DND-41 (cell line): ENCODE measurements around the gene TEAD1.

ENCODE experiments used
- ATAC-seq: fragments of 200-7000 bp; cut with Tn5 transposase; 3 replicates; pipeline ENCODE4 v1.9.1; 2021; ENCODE audit warnings: low read depth; ENCODE audit not compliant: insufficient read depth
- DNase-seq: peaks from one replicate; pipeline ENCODE4 v3.0.0-alpha.2; 2020
- H2AFZ ChIP-seq: 2 replicates; pipeline ENCODE4 v1.6.0; 2012; ENCODE audit warnings: low read depth, low read length
- H3K27ac ChIP-seq: 2 replicates; pipeline ENCODE4 v1.5.1; 2012; ENCODE audit warnings: low read length, inconsistent platforms
- H3K27me3 ChIP-seq: fragments of 200-600 bp; sonication (generic); 2 replicates; pipeline ENCODE4 v1.6.0; 2012; ENCODE audit warnings: low read length, mild to moderate bottlenecking, inconsistent platforms; ENCODE audit not compliant: insufficient read depth, poor library complexity
- H3K36me3 ChIP-seq: 2 replicates; pipeline ENCODE4 v1.5.1; 2012; ENCODE audit warnings: low read length, inconsistent platforms; ENCODE audit not compliant: insufficient read depth
- H3K4me1 ChIP-seq: 2 replicates; pipeline ENCODE4 v1.5.1; 2012; ENCODE audit warnings: mild to moderate bottlenecking, low read length; ENCODE audit not compliant: insufficient read depth
- H3K4me2 ChIP-seq: 2 replicates; pipeline ENCODE4 v1.6.0; 2012; ENCODE audit warnings: mild to moderate bottlenecking, moderate library complexity, low read length, inconsistent platforms; ENCODE audit not compliant: insufficient read depth
- H3K4me3 ChIP-seq, 2 experiments: fragments of 200-600 bp in 1 of 2; shearing (Covaris generic) in 1 of 2; 2 replicates each; pipeline ENCODE4 v1.5.1; 2012 to 2016; ENCODE audit warnings: inconsistent platforms in 2 of 2, low read length in 2 of 2, mild to moderate bottlenecking in 2 of 2, low read depth in 1 of 2, moderate library complexity in 1 of 2
- H3K79me2 ChIP-seq: 2 replicates; pipeline ENCODE4 v1.6.0; 2012; ENCODE audit warnings: low read length, inconsistent platforms; ENCODE audit not compliant: insufficient read depth
- H3K9ac ChIP-seq: 2 replicates; pipeline ENCODE4 v1.6.0; 2012; ENCODE audit warnings: low read depth, mild to moderate bottlenecking, inconsistent platforms, low read length, moderate library complexity
- H3K9me3 ChIP-seq: 2 replicates; pipeline ENCODE4 v1.5.1; 2012; ENCODE audit warnings: low read length, moderate library complexity, mild to moderate bottlenecking, inconsistent platforms; ENCODE audit not compliant: insufficient read depth, severe bottlenecking
- H4K20me1 ChIP-seq: 2 replicates; pipeline ENCODE4 v1.6.0; 2012; ENCODE audit warnings: low read length; ENCODE audit not compliant: insufficient read depth
- EZH2 ChIP-seq: IDR thresholded peaks from 3 replicates; pipeline ENCODE4 v1.6.1; 2012; ENCODE audit warnings: borderline replicate concordance, low read depth, mild to moderate bottlenecking, moderate library complexity, low read length, inconsistent platforms; ENCODE audit not compliant: severe bottlenecking
- TF ChIP-seq, protein P1 (sequence below): IDR thresholded peaks from 2 replicates; pipeline ENCODE4 v1.5.1; 2012; ENCODE audit warnings: borderline replicate concordance, low read length, moderate library complexity, mild to moderate bottlenecking; ENCODE audit not compliant: poor library complexity, severe bottlenecking; ENCODE audit errors: extremely low read depth

Gene TEAD1

DNA sequence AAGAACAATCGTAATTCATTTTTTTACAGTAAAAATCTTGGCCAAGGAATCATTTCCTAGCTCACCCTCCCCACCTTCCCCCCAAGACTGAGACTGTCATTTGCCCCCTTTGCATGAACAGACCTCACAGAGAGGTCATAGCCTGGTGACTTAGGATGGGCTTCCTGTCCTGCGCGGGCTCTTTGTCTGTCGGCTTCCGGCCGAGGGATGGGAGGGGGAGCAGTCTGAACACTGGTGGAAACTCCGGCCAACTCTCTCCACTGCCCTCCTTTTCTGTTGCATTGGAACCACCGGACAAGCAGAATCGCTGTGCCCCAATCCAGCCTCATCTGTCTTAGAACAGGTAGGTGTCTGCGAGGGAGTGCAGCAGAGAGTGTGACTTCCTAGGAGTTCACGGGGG, 41.7 kb downstream of the TEAD1 start:
- TF ChIP-seq EZH2, result no peak
- TF ChIP-seq, protein P1, sequence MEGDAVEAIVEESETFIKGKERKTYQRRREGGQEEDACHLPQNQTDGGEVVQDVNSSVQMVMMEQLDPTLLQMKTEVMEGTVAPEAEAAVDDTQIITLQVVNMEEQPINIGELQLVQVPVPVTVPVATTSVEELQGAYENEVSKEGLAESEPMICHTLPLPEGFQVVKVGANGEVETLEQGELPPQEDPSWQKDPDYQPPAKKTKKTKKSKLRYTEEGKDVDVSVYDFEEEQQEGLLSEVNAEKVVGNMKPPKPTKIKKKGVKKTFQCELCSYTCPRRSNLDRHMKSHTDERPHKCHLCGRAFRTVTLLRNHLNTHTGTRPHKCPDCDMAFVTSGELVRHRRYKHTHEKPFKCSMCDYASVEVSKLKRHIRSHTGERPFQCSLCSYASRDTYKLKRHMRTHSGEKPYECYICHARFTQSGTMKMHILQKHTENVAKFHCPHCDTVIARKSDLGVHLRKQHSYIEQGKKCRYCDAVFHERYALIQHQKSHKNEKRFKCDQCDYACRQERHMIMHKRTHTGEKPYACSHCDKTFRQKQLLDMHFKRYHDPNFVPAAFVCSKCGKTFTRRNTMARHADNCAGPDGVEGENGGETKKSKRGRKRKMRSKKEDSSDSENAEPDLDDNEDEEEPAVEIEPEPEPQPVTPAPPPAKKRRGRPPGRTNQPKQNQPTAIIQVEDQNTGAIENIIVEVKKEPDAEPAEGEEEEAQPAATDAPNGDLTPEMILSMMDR, result no peak
- Histone ChIP-seq H3K4me1 (peaks cover 21% of the 10 kb centered on the region), H3K27ac (no peak overlapping the region), H3K4me2 (no peak overlapping the region), H2AFZ (no peak overlapping the region), H3K9me3 (no peaks in the 10 kb centered on the region), H4K20me1 (peaks cover 8% of the 10 kb centered on the region), H3K79me2 (no peaks in the 10 kb centered on the region), H3K27me3 (peaks cover 15% of the 10 kb centered on the region), H3K36me3 (no peaks in the 10 kb centered on the region), H3K9ac (no peak overlapping the region), H3K4me3 (no peak overlapping the region)
- DNase-seq, result no peak
- no peak for ATAC-seq

GRCh38 chr11:12716816-12717215, 42.6 kb downstream of the TEAD1 start:
- H3K4me2 ChIP-seq, result no peak overlapping the region
- peaks cover 19% of the 10 kb centered on the region for H3K27me3 ChIP-seq
- H4K20me1 ChIP-seq, result peaks cover 8% of the 10 kb centered on the region
- no peak overlapping the region for H3K4me3 ChIP-seq
- no peaks in the 10 kb centered on the region for H3K36me3 ChIP-seq
- no peaks in the 10 kb centered on the region for H3K79me2 ChIP-seq
- H3K9ac ChIP-seq, result no peak overlapping the region
- H3K4me1 ChIP-seq, result peaks cover 21% of the 10 kb centered on the region
- ATAC-seq (no peak), DNase-seq (no peak)
- no peak overlapping the region for H2AFZ ChIP-seq
- H3K9me3 ChIP-seq, result no peaks in the 10 kb centered on the region
- no peak overlapping the region for H3K27ac ChIP-seq
- TF ChIP-seq, protein P1, result no peak
- no peak for TF ChIP-seq EZH2

DNA sequence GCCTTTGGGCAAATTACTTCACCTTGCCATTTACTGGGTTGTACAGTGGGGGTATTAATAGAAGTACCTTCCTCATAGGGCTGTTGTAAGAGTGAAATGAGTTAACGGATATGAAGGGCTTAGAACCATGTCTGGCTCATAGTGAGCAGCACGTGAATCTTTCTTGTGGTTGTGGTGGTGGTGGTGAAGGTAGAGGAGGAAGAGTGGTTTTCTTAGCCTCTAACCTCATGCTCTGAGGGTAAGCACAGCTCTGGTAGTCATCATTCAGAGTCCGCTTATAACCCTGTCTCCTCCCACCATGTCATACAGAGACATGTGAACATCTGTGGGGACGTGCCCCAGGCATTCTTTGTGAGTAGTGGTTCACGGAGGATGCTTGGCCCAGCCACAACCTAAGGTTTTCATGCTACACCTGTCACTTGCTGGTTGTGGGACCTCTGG, 43.6 kb downstream of the TEAD1 start:
- H3K4me2 ChIP-seq, result 0 out of 2 replicates have a peak overlapping the region, but pooled peaks have one; percentile 33

More for the DNA sequence above, 43.6 kb downstream of the TEAD1 start:
- Histone ChIP-seq H3K79me2 (no peaks in the 10 kb centered on the region), H3K36me3 (no peaks in the 10 kb centered on the region), H3K4me1 (peaks cover 21% of the 10 kb centered on the region), H2AFZ (no peak overlapping the region), H3K27ac (no peak overlapping the region), H3K9me3 (no peaks in the 10 kb centered on the region), H3K4me3 (no peak overlapping the region), H3K27me3 (peaks cover 24% of the 10 kb centered on the region), H3K9ac (no peak overlapping the region), H4K20me1 (peaks cover 8% of the 10 kb centered on the region)
- DNase-seq, result peak; percentile 82
- peak; percentile 98 for ATAC-seq
- TF ChIP-seq, protein P1, result no peak
- TF ChIP-seq EZH2, result no peak
